ENCODE measurements around the gene PPARD. TPM values are rescaled to one million over a fixed set of nuclear protein-coding genes. Genes with fewer than 3 reads are reported as not detected.

The PPARD gene
- total RNA-seq, 5 donors from 2014 or later (not counting 1 experiment from before 2014, with no cell fraction given) = 36.8 to 41.3 (median 37.9) TPM

DNA sequence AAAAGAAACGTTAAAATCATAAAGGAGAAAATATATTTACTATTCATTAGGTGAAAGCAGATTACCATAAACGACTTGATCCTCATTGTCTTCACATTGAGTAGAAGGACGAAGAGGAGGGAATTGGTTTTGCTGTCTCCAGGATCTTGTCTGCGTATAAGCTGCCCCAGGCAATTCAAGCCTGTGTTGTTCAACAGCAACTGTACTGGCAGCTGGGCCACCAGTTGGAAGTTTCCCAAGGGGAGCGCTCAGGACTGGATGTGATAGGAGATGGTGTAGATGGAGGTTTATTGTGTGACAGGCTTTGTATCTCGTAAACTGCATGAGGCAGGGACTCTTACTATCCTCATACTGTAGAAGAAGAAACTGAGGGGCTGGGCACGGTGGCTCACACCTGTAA is 105.8 kb downstream of the PPARD start:
- Histone ChIP-seq H3K36me3 (ENCODE audit: control insufficient read depth in 2 of 2, extremely low read depth in 1 of 2, insufficient read depth in 1 of 2, low read length in 1 of 2) (no peaks in the 10 kb centered on the region), H3K27me3 (replicated peaks in 1 of 2; ENCODE audit: control insufficient read depth in 2 of 2, extremely low read depth in 1 of 2, insufficient read depth in 2 of 2, low read length in 1 of 2) (peaks cover 0 to 2% of the 10 kb centered on the region in 2 experiments), H3K4me1 (ENCODE audit: control insufficient read depth in 1 of 2, extremely low read depth in 1 of 2, insufficient read depth in 2 of 2, low read length in 2 of 2) (peaks cover 6 to 36% of the 10 kb centered on the region in 2 experiments), H3K27ac (ENCODE audit: low read length) (no peak overlapping the region), H3K4me3 (ENCODE audit: control insufficient read depth in 1 of 2, extremely low read depth in 1 of 2, low read length in 1 of 2) (no peak overlapping the region), H3K9me3 (no peaks in the 10 kb centered on the region)
- WGBS (ENCODE audit: insufficient coverage) = 90% methylated on average over 2 of the region's 7 CpGs
- no peak for DNase-seq
- no peak for ATAC-seq (replicated peaks in 1 of 4)
- Mint-ChIP-seq H3K4me1 (peaks cover 31 to 34% (median 31%) of the 10 kb centered on the region in 3 donors), H3K27ac (no peak overlapping the region), H3K27me3 (no peaks in the 10 kb centered on the region), H3K36me3 (no peaks in the 10 kb centered on the region), H3K4me3 (no peak overlapping the region), H3K9me3 (no peaks in the 10 kb centered on the region)
- ChIA-PET CTCF (interaction anchor here (0.6 to 6.5 kb wide), 7 partner anchors 13 to 155 kb away, joined by 3 to 67 read pairs (median 3); partner anchors contain the start of gene PPARD (in 1 of the 2)), POLR2A (interaction anchor here in 1 of 2 donors (0.5 kb wide), 1 partner anchor 17 kb away, joined by 5 read pairs; no protein-coding TSS in a partner anchor)

DNA sequence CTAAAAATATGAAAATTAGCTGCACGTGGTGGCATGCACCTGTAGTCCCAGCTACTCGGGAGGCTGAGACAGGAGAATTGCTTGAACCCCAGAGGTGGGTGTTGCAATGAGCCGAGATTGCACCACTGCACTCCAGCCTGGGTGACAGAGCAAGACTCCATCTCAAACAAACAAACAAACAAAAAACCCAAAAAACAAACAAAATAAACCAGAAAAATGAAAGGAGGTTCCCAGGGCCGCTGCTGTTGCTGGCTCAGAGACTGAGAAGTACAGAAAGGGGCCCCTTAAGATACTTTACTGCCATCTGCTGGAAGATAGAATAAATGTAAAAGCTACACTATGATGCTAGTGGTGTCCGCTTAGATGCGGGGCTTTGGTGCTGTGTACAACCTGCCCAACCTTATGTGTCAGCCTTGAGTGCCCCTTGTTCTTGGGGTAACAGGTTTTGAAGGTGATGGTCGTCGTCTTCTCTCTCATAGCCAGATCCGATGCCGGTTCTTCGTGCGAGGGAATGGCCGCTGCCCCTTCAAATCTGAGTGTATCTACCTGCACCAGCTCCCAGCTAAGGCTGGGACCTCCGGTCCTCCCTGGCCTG is 107.0 kb downstream of the PPARD start:
- Mint-ChIP-seq H3K27me3 (no peaks in the 10 kb centered on the region), H3K36me3 (no peaks in the 10 kb centered on the region), H3K4me1 (peaks cover 41 to 44% (median 42%) of the 10 kb centered on the region in 3 donors), H3K4me3 (no peak overlapping the region), H3K9me3 (no peaks in the 10 kb centered on the region), H3K27ac (peak overlapping the region in 1 of 2 donors; percentile 66)
- WGBS (ENCODE audit: insufficient coverage) = 18% methylated on average over 5 of the region's 14 CpGs
- peak in 18 of 35 experiments; percentile 14 to 78 (median 25) for DNase-seq
- peak; percentile 55 to 68 (median 58) for ATAC-seq (replicated peaks in 1 of 4)
- H3K4me3 ChIP-seq (ENCODE audit: control insufficient read depth in 1 of 2, extremely low read depth in 1 of 2, low read length in 1 of 2) = no peak overlapping the region
- CTCF ChIA-PET = interaction anchor here (0.5 to 6.5 kb wide), 20 partner anchors 18 to 194 kb away, joined by 3 to 67 read pairs (median 4); partner anchors contain the start of genes PPARD (in 2 of the 2), DEF6 (in 1 of the 2) and RPL10A (in 1 of the 2)
- H3K27ac ChIP-seq (ENCODE audit: low read length) = no peak overlapping the region
- H3K4me1 ChIP-seq (ENCODE audit: control insufficient read depth in 1 of 2, extremely low read depth in 1 of 2, insufficient read depth in 2 of 2, low read length in 2 of 2) = peaks cover 9 to 41% of the 10 kb centered on the region in 2 experiments
- no peaks in the 10 kb centered on the region for H3K36me3 ChIP-seq (ENCODE audit: control insufficient read depth in 2 of 2, extremely low read depth in 1 of 2, insufficient read depth in 1 of 2, low read length in 1 of 2)
- POLR2A ChIA-PET = interaction anchor here in 1 of 2 donors (0.5 kb wide), 1 partner anchor 101 kb away, joined by 6 read pairs; no protein-coding TSS in a partner anchor
- H3K27me3 ChIP-seq (replicated peaks in 1 of 2; ENCODE audit: control insufficient read depth in 2 of 2, extremely low read depth in 1 of 2, insufficient read depth in 2 of 2, low read length in 1 of 2) = peaks cover 0 to 2% of the 10 kb centered on the region in 2 experiments
- H3K9me3 ChIP-seq = no peaks in the 10 kb centered on the region

DNA sequence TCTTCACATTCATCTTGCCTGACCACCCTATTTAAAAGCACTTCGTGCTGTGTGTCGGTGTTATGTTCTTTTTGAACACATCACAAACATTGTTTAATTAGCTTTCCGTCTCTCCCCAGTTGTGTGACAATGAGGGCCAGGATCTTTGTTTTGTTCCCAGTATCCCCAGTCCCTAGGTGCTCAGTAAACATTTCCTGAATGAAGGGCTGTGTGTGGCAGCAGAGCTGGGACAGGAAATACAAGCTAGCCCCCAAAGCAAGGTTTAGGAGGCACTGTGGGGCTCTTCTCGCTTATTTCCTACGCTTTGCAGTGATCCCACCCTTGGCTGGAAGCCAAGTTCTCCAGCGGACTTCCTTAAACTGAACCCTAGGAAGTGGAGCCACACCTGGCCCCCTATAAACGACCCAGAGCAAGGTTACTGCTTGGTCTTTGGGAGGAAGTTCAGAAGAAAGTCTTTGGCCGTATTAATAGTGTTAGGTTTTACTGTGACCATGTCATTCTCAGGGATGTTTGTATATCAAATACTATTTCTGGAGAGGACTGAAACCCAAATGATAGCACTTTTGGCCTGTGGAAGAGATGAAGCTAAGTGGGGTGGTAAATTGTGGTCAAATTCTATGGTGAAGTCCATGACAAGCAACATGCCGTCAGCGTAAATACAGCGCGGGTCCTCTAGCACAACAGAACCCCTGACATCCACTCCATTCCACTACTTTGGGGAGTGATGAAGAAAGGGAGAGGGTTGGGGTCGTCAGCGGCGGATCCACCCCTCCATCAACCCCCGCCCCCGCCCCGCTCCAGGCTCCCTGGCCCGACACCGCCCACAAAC is 109.2 kb downstream of the PPARD start:
- H3K4me1 Mint-ChIP-seq = peaks cover 41 to 49% (median 43%) of the 10 kb centered on the region in 3 donors
- no peak for DNase-seq

DNA sequence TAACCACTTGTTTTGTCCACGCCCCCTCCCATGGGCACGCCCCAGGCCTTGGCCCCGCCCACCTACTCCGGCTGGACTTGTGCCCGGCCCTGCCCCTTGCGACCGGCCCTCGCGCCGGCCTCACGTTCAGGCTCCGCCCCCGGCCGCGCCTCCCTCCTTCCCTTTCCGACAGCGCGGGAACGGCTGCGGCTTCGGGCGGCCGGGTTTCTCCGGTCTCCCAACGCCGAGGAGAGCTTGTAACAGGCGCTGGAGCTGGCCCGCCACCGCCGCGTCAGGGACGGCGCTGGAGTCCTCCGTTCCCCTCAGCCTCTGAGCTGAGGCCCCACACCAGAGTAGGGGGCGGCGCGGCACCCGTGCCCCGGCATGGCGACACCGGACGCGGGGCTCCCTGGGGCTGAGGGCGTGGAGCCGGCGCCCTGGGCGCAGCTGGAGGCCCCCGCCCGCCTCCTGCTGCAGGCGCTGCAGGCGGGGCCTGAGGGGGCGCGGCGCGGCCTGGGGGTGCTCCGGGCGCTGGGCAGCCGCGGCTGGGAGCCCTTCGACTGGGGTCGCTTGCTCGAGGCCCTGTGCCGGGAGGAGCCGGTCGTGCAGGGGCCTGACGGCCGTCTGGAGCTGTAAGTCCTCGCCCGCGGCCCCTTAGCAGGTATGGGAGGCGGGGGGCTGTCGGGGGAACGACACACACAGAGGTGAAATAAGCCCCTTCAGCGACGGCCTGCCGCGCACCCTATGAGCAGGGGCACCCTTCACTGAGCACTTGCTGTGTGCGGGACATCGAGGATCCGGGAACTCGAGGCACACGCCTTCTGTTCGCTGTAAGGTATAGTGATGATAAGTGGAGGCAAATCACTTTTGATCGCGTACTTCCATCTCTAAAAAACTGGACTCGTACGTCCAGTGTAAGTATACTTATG is 110.1 kb downstream of the PPARD start, which contains the start of gene FANCE:
FANCE (plus strand) TSS at position 156 of the 908 bp plus-strand sequence; CDS start at position 364, 208 bp downstream.
- peak; percentile 76 to 81 (median 78) for ATAC-seq (replicated peaks in 1 of 4)

More for the DNA sequence above, 109.2 kb downstream of the PPARD start:
- Histone ChIP-seq H3K27me3 (replicated peaks in 1 of 2; ENCODE audit: control insufficient read depth in 2 of 2, extremely low read depth in 1 of 2, insufficient read depth in 2 of 2, low read length in 1 of 2) (peaks cover 0 to 2% of the 10 kb centered on the region in 2 experiments), H3K4me3 (ENCODE audit: control insufficient read depth in 1 of 2, extremely low read depth in 1 of 2, low read length in 1 of 2) (peak overlapping the region in 1 of 2 donors; percentile 63), H3K4me1 (ENCODE audit: control insufficient read depth in 1 of 2, extremely low read depth in 1 of 2, insufficient read depth in 2 of 2, low read length in 2 of 2) (peaks cover 9 to 29% of the 10 kb centered on the region in 2 experiments), H3K27ac (ENCODE audit: low read length) (peak overlapping the region; percentile 57), H3K36me3 (ENCODE audit: control insufficient read depth in 2 of 2, extremely low read depth in 1 of 2, insufficient read depth in 1 of 2, low read length in 1 of 2) (peaks cover 6 to 10% of the 10 kb centered on the region in 2 donors), H3K9me3 (no peaks in the 10 kb centered on the region)
- ATAC-seq (replicated peaks in 1 of 4) = no peak
- Mint-ChIP-seq H3K27ac (peak overlapping the region; percentile 66 to 73), H3K36me3 (peaks cover 12% of the 10 kb centered on the region), H3K4me3 (peak overlapping the region; percentile 79 to 83 (median 81)), H3K27me3 (no peaks in the 10 kb centered on the region), H3K9me3 (no peaks in the 10 kb centered on the region)
- ChIA-PET POLR2A (interaction anchor here (0.6 to 0.7 kb wide), 4 partner anchors 75 to 1807 kb away, joined by 3 read pairs; no protein-coding TSS in a partner anchor), CTCF (interaction anchor here (0.5 to 6.5 kb wide), 11 partner anchors 15 to 1137 kb away, joined by 3 to 67 read pairs (median 4); partner anchors contain the start of genes DEF6 (in 1 of the 2) and PPARD (in 1 of the 2))
- 75% methylated on average over 2 of the region's 20 CpGs for WGBS (ENCODE audit: insufficient coverage)

DNA sequence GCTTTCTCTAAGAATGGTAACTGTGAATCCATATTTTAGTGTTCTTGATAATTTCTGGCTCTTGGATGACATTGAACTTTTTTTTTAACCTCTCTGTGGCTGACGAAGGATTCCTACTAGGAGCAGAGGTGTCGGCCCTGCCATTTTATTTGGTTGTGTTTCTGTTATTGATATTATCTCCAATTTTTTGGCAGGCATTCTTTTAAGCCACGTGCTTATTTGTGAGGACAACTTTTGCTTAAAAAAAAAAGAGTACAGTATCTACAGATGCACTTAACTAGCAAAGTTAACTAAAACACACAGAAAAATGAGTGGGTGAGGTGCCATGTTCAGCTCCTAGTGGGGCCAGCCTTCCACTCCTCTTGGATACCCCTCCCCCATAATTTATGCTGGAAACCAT is 110.9 kb downstream of the PPARD start:
- no peaks in the 10 kb centered on the region for H3K27me3 Mint-ChIP-seq
- H3K27ac ChIP-seq (ENCODE audit: low read length) = no peak overlapping the region
- peaks cover 0 to 1% of the 10 kb centered on the region in 2 experiments for H3K27me3 ChIP-seq (replicated peaks in 1 of 2; ENCODE audit: control insufficient read depth in 2 of 2, extremely low read depth in 1 of 2, insufficient read depth in 2 of 2, low read length in 1 of 2)
- H3K4me3 ChIP-seq (ENCODE audit: control insufficient read depth in 1 of 2, extremely low read depth in 1 of 2, low read length in 1 of 2) = peak overlapping the region in 1 of 2 donors; percentile 63
- CTCF ChIA-PET = interaction anchor here in 1 of 2 donors (1.1 to 1.7 kb wide), 2 partner anchors 14 to 158 kb away, joined by 3 to 4 read pairs; partner anchors contain the start of gene RPL10A
- H3K4me1 ChIP-seq (ENCODE audit: control insufficient read depth in 1 of 2, extremely low read depth in 1 of 2, insufficient read depth in 2 of 2, low read length in 2 of 2) = peaks cover 9 to 29% of the 10 kb centered on the region in 2 experiments
- DNase-seq = no peak
- peaks cover 10 to 13% of the 10 kb centered on the region in 2 donors for H3K36me3 ChIP-seq (ENCODE audit: control insufficient read depth in 2 of 2, extremely low read depth in 1 of 2, insufficient read depth in 1 of 2, low read length in 1 of 2)
- H3K27ac Mint-ChIP-seq = peak overlapping the region in 1 of 2 donors; percentile 11
- WGBS (ENCODE audit: insufficient coverage) = no CpG with 5 or more reads among the region's 3 CpGs
- POLR2A ChIA-PET = interaction anchor here in 1 of 2 donors (0.7 kb wide), 1 partner anchor 97 kb away, joined by 3 read pairs; no protein-coding TSS in a partner anchor
- no peak for ATAC-seq (replicated peaks in 1 of 4)
- peaks cover 41 to 49% (median 43%) of the 10 kb centered on the region in 3 donors for H3K4me1 Mint-ChIP-seq
- H3K36me3 Mint-ChIP-seq = peaks cover 18% of the 10 kb centered on the region
- H3K9me3 ChIP-seq = no peaks in the 10 kb centered on the region
- H3K4me3 Mint-ChIP-seq = peak overlapping the region; percentile 75 to 82 (median 81)
- no peaks in the 10 kb centered on the region for H3K9me3 Mint-ChIP-seq

More for the DNA sequence above, 110.1 kb downstream of the PPARD start, which contains the start of gene FANCE:
- H3K27ac Mint-ChIP-seq = peak within 1 kb of the TSS; percentile 68 to 73
- no peaks in the 10 kb centered on the region for H3K27me3 Mint-ChIP-seq
- Histone ChIP-seq H3K4me1 (ENCODE audit: control insufficient read depth in 1 of 2, extremely low read depth in 1 of 2, insufficient read depth in 2 of 2, low read length in 2 of 2) (peaks cover 9 to 29% of the 10 kb centered on the region in 2 experiments), H3K9me3 (no peaks in the 10 kb centered on the region), H3K27ac (ENCODE audit: low read length) (peak within 1 kb of the TSS; percentile 57), H3K4me3 (ENCODE audit: control insufficient read depth in 1 of 2, extremely low read depth in 1 of 2, low read length in 1 of 2) (peak within 1 kb of the TSS; percentile 63 to 66), H3K36me3 (ENCODE audit: control insufficient read depth in 2 of 2, extremely low read depth in 1 of 2, insufficient read depth in 1 of 2, low read length in 1 of 2) (peaks cover 6 to 11% of the 10 kb centered on the region in 2 donors), H3K27me3 (replicated peaks in 1 of 2; ENCODE audit: control insufficient read depth in 2 of 2, extremely low read depth in 1 of 2, insufficient read depth in 2 of 2, low read length in 1 of 2) (peaks cover 0 to 2% of the 10 kb centered on the region in 2 experiments)
- peak within 1 kb of the TSS; percentile 79 to 83 (median 81) for H3K4me3 Mint-ChIP-seq
- no peaks in the 10 kb centered on the region for H3K9me3 Mint-ChIP-seq
- whole genome bisulfite sequencing (ENCODE audit: insufficient coverage) = under 1% methylated on average over 76 of the region's 87 CpGs
- POLR2A ChIA-PET = interaction anchor here (0.6 to 0.7 kb wide), 3 partner anchors 76 to 1807 kb away, joined by 3 read pairs; no protein-coding TSS in a partner anchor
- peaks cover 13% of the 10 kb centered on the region for H3K36me3 Mint-ChIP-seq
- H3K4me1 Mint-ChIP-seq = peaks cover 41 to 49% (median 43%) of the 10 kb centered on the region in 3 donors
- DNase-seq = peak; percentile 36 to 95 (median 71)
- CTCF ChIA-PET = interaction anchor here (0.6 to 6.5 kb wide), 9 partner anchors 10 to 157 kb away, joined by 3 to 67 read pairs (median 4); partner anchors contain the start of genes PPARD (in 1 of the 2) and RPL10A (in 1 of the 2)

Data from T-cell (primary cell).